PC-9 (cell line): ENCODE data around the gene YLPM1. TPM values are rescaled to one million over a fixed set of nuclear protein-coding genes. Genes with fewer than 3 reads are reported as not detected.

Experiments
- BruUV-seq: library from RNA; stranded (reverse); fragments of 400-500 nt; replicated peaks from 2 replicates; lab custom pipeline; 2021; lab: Mats Ljungman, UMichigan
- CTCF ChIA-PET: fragments of 300-600 bp; sonication (Branson Sonifier 250); formaldehyde crosslinking; loops from one replicate; lab custom pipeline; 2022; ENCODE audit warnings: antibody characterized with exemption; lab: Charles Lee
- POLR2A ChIA-PET: fragments of 300-600 bp; sonication (Branson Sonifier 250); formaldehyde crosslinking; loops from one replicate; lab custom pipeline; 2022; ENCODE audit warnings: antibody characterized with exemption; ENCODE audit not compliant: unreplicated experiment; lab: Charles Lee
- DNase-seq, 2 experiments: peaks; one replicate each; pipeline versions ENCODE4 v3.0.0 to v3.0.0-alpha.2; 2015 to 2022; ENCODE audit warnings: mixed read lengths in 1 of 2
- H2AFZ ChIP-seq: fragments of 200-600 bp; sonication (generic); 2 replicates; pipeline ENCODE4 v1.8.1; 2017; ENCODE audit warnings: antibody characterized with exemption
- H3F3A ChIP-seq: fragments of 200-600 bp; sonication (generic); 2 replicates; pipeline ENCODE4 v1.8.1; 2017; ENCODE audit warnings: antibody characterized with exemption, mild to moderate bottlenecking, low read depth; ENCODE audit not compliant: insufficient read depth
- H3K27ac ChIP-seq: fragments of 200-600 bp; sonication (generic); 2 replicates; pipeline ENCODE4 v1.6.1; 2016; ENCODE audit warnings: mixed run types
- H3K27me3 ChIP-seq: fragments of 200-600 bp; sonication (generic); 2 replicates; pipeline ENCODE4 v1.6.1; 2016; ENCODE audit warnings: low read depth, mixed run types; ENCODE audit not compliant: insufficient read depth
- H3K36me3 ChIP-seq: fragments of 200-600 bp; sonication (generic); 2 replicates; pipeline ENCODE4 v1.6.1; 2016; ENCODE audit warnings: low read depth, mixed run types
- H3K4me1 ChIP-seq: fragments of 200-600 bp; sonication (generic); replicated peaks from 2 replicates; pipeline ENCODE4 v1.6.1; 2016; ENCODE audit warnings: mixed run types; ENCODE audit not compliant: insufficient read depth
- H3K4me2 ChIP-seq: fragments of 200-600 bp; sonication (generic); 2 replicates; pipeline ENCODE4 v1.6.1; 2017; ENCODE audit warnings: mixed run types
- H3K4me3 ChIP-seq: fragments of 200-600 bp; sonication (generic); 2 replicates; pipeline ENCODE4 v1.6.1; 2016; ENCODE audit warnings: mixed run types
- H3K79me2 ChIP-seq: fragments of 200-600 bp; sonication (generic); 2 replicates; pipeline ENCODE4 v1.6.1; 2017; ENCODE audit warnings: low read depth, mixed run types
- H3K9me2 ChIP-seq: fragments of 200-600 bp; sonication (generic); 2 replicates; pipeline ENCODE4 v1.8.1; 2017; ENCODE audit warnings: mild to moderate bottlenecking; ENCODE audit not compliant: insufficient read depth
- H3K9me3 ChIP-seq: fragments of 200-600 bp; sonication (generic); 2 replicates; pipeline ENCODE4 v1.8.1; 2016; ENCODE audit warnings: low read depth; ENCODE audit not compliant: insufficient read depth
- H4K20me1 ChIP-seq: fragments of 200-600 bp; sonication (generic); 2 replicates; pipeline ENCODE4 v1.8.1; 2017; ENCODE audit not compliant: insufficient read depth
- CTCF ChIP-seq: fragments of 200-600 bp; sonication (generic); conservative IDR thresholded peaks from 2 replicates; pipeline ENCODE4 v1.6.1; 2017; ENCODE audit warnings: mixed run types, antibody characterized with exemption, mild to moderate bottlenecking, moderate library complexity
- EZH2 ChIP-seq: fragments of 200-600 bp; sonication (generic); IDR thresholded peaks from 2 replicates; pipeline ENCODE4 v1.8.0; 2017; ENCODE audit warnings: antibody characterized with exemption, low read depth
- intact Hi-C: fragments of 100-400 bp; cut with micrococcal nuclease; formaldehyde crosslinking; loops from one replicate; pipeline ENCODE4 v1.10.0; 2022; ENCODE audit not compliant: unreplicated experiment
- total RNA-seq: library from RNA; stranded (reverse); gene quantifications from 2 replicates; pipeline ENCODE4 v1.2.3, GENCODE V29; 2021

The YLPM1 gene
- total RNA-seq, 1 experiment from 2014 or later = 170 TPM

DNA sequence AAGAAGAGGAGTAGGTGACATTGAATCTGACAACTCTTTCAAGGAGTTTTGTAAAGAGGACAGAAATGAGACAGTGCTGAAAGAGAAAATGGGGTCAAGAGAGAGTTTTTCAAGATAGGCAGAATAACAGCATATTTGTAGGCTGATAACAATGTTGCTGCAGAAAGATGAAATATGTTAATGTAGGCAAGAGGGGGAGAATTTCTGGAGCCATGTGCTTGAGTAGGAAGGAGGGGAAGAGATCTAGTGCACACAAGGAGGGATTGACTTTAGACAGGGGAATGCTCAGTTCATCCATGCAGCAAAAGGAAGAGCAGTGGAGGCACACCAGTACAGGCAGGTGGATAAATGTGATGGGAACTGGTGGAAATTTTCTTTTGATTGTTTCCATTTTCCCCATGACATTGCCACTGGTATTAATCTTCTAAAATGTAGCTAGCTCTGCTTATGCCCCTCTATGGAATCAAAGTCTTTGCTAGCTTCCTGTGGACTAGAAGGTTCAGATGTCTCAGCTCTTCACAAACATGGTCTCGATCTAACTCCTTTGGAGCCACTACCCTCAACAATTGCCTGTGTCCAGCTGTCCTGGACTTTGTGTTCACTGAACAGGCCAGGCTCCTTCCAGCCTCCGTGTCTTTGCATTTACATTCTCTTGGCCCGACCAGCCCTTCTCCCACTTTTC is 103.7 kb downstream of the YLPM1 start:
- intact Hi-C loops = no loop called here
- TF ChIP-seq EZH2 (no peak), CTCF (no peak)
- Histone ChIP-seq H2AFZ (no peak overlapping the region), H4K20me1 (no peaks in the 10 kb centered on the region), H3K4me3 (no peak overlapping the region), H3K36me3 (no peaks in the 10 kb centered on the region), H3K4me2 (no peak overlapping the region), H3K9me3 (no peaks in the 10 kb centered on the region), H3K27me3 (peaks cover 18% of the 10 kb centered on the region), H3K27ac (no peak overlapping the region), H3F3A (no peaks in the 10 kb centered on the region), H3K79me2 (no peaks in the 10 kb centered on the region), H3K4me1 (no peaks in the 10 kb centered on the region), H3K9me2 (no peaks in the 10 kb centered on the region)
- no TSS peak for BruUV-seq
- ChIA-PET CTCF (interaction anchor here (0.6 to 0.7 kb wide), 3 partner anchors 12 to 477 kb away, joined by 3 to 21 read pairs (median 3); no protein-coding TSS in a partner anchor), POLR2A (no interaction called here)
- no peak for DNase-seq

DNA sequence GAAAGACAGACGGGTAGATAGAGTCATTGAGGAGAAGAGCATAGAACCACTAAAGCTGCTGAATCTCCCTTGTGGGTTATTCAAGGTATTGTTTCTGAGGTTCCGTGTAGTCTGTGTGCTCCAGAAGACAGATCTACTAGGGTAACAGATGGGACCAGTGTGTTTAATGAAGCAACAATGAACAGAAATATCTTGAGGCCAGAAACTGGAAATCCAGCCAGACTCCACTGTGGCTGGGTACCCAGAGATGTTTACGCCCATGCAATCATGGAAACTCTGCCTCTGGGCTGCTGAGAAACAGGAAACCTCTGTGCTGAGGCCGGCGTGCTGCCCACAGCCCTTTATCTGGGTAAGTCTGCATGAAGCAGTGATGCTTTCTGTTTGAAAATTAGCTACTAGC is 104.6 kb downstream of the YLPM1 start:
- H4K20me1 ChIP-seq = no peaks in the 10 kb centered on the region
- no peaks in the 10 kb centered on the region for H3K36me3 ChIP-seq
- TF ChIP-seq EZH2 = no peak
- TF ChIP-seq CTCF = no peak
- no peak overlapping the region for H3K4me2 ChIP-seq
- no peak overlapping the region for H3K4me3 ChIP-seq
- intact Hi-C loops = no loop called here
- DNase-seq = no peak
- H3K9me3 ChIP-seq = no peaks in the 10 kb centered on the region
- no peaks in the 10 kb centered on the region for H3K9me2 ChIP-seq
- ChIA-PET CTCF (interaction anchor here (0.6 kb wide), 1 partner anchor 535 kb away, joined by 4 read pairs; no protein-coding TSS in a partner anchor), POLR2A (no interaction called here)
- H3F3A ChIP-seq = no peaks in the 10 kb centered on the region
- BruUV-seq = no TSS peak
- peaks cover 18% of the 10 kb centered on the region for H3K27me3 ChIP-seq
- no peaks in the 10 kb centered on the region for H3K4me1 ChIP-seq
- H3K79me2 ChIP-seq = no peaks in the 10 kb centered on the region
- H3K27ac ChIP-seq = no peak overlapping the region
- H2AFZ ChIP-seq = no peak overlapping the region

DNA sequence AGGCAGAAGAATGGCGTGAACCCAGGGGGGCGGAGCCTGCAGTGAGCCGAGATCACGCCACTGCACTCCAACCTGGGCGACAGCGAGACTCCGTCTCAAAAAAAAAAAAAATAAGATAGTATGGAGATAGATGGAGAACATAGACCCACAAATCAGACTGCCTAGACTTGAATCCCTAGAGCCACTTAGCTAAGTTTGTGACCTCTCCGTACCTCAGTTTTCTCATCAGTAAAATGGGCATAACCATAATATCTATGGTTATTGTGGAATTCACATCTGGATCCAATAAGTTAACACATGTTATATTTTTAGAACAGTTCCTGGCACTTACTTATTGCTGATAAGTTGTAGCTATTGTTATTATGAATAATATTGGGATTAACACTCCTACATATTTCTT is 105.6 kb downstream of the YLPM1 start:
- H4K20me1 ChIP-seq = no peaks in the 10 kb centered on the region
- ChIA-PET POLR2A (no interaction called here), CTCF (no interaction called here)
- BruUV-seq = no TSS peak
- TF ChIP-seq EZH2 (no peak), CTCF (no peak)
- no peak overlapping the region for H2AFZ ChIP-seq
- no peaks in the 10 kb centered on the region for H3K4me1 ChIP-seq
- intact Hi-C loops = no loop called here
- H3K4me2 ChIP-seq = no peak overlapping the region
- H3K4me3 ChIP-seq = no peak overlapping the region
- no peaks in the 10 kb centered on the region for H3K36me3 ChIP-seq
- H3F3A ChIP-seq = no peaks in the 10 kb centered on the region
- H3K27ac ChIP-seq = no peak overlapping the region
- no peaks in the 10 kb centered on the region for H3K79me2 ChIP-seq
- DNase-seq = no peak
- peaks cover 18% of the 10 kb centered on the region for H3K27me3 ChIP-seq
- no peaks in the 10 kb centered on the region for H3K9me3 ChIP-seq
- H3K9me2 ChIP-seq = no peaks in the 10 kb centered on the region
